Sciatic nerve (tissue), 2 donors: ENCODE results near the gene CCDC85C. TPM values are rescaled to one million over a fixed set of nuclear protein-coding genes. Genes with fewer than 3 reads are reported as not detected.
A peak's percentile ranks its signal among the peaks of the same experiment; 100 is the strongest.
"Not testable (repeated sequence)": the region's sequence is repeated elsewhere in the genome, so short reads cannot be mapped to it uniquely, and the experiment has no call there.

Experiments
- ATAC-seq: fragments of 200-7000 bp; cut with Tn5 transposase; one replicate; pipeline ENCODE4 v1.9.1; 2020; ENCODE audit warnings: mild to moderate bottlenecking, moderate library complexity
- DNase-seq: peaks from one replicate; pipeline ENCODE4 v3.0.0-alpha.2; 2020; ENCODE audit warnings: low spot score
- intact Hi-C: fragments of 100-400 bp; cut with DNase I; formaldehyde crosslinking; loops from one replicate; pipeline ENCODE4 v1.14.2; 2022
- total RNA-seq: library from RNA; stranded (reverse); fragmentation: NEBNext Ultra II Directional; extraction: Animal tissue kit (Norgen Biotek cat#: 25700); gene quantifications from one replicate; pipeline ENCODE4 v1.2.1, GENCODE V29; 2021
- donor health status: DM: no; HTN: no; CAD: no.
- donor health status: DM: no; HTN: no; CAD: no.

CCDC85C gene
- 9.0 TPM for total RNA-seq

GRCh38 chr14:99603471-99604277 is at the start of gene CCDC85C:
TSS of gene CCDC85C (minus strand) at chr14:99604207. CDS start at chr14:99603959, 248 bp downstream.
- no peak for DNase-seq
- intact Hi-C loops: no loop called here

GRCh38 chr14:99651953-99652746 is 48.1 kb upstream of the CCDC85C start:
- intact Hi-C loops: no loop called here
- no peak for DNase-seq
- no peak for ATAC-seq

More at GRCh38 chr14:99603471-99604277, at the start of gene CCDC85C:
- no peak for ATAC-seq

- no peak for DNase-seq
- no peak for ATAC-seq
- intact Hi-C loops: no loop called here
Measured at GRCh38 chr14:99650189-99650588, 46.2 kb upstream of the CCDC85C start.

GRCh38 chr14:99649643-99650042 is 45.6 kb upstream of the CCDC85C start:
- DNase-seq (no peak), ATAC-seq (no peak)
- intact Hi-C loops: no loop called here

- intact Hi-C loops: no loop called here
- DNase-seq (no peak), ATAC-seq (no peak)
Measured at GRCh38 chr14:99649219-99649618, 45.2 kb upstream of the CCDC85C start.

- intact Hi-C loops: no loop called here
- no peak for DNase-seq
- ATAC-seq: no peak
Measured at GRCh38 chr14:99648027-99648784, 44.2 kb upstream of the CCDC85C start.

GRCh38 chr14:99647411-99647810 is 43.4 kb upstream of the CCDC85C start:
- no peak for DNase-seq
- intact Hi-C loops: no loop called here
- no peak for ATAC-seq

GRCh38 chr14:99645545-99646505 is 41.8 kb upstream of the CCDC85C start:
- no peak for ATAC-seq
- intact Hi-C loops: no loop called here
- DNase-seq: no peak

- intact Hi-C loops: no loop called here
- DNase-seq: no peak
- peak; percentile 55 for ATAC-seq
Measured at GRCh38 chr14:99644723-99645544, 40.9 kb upstream of the CCDC85C start, which contains the start of gene HHIPL1. TSS of gene HHIPL1 (plus strand) at chr14:99645129. CDS start at chr14:99645208, 79 bp downstream.

- ATAC-seq (no peak), DNase-seq (no peak)
- intact Hi-C loops: no loop called here
Measured at GRCh38 chr14:99644035-99644587, 40.1 kb upstream of the CCDC85C start.

- DNase-seq: no peak
- intact Hi-C loops: no loop called here
- ATAC-seq: no peak
Measured at GRCh38 chr14:99643343-99643742, 39.3 kb upstream of the CCDC85C start.

- ATAC-seq, DNase-seq, intact Hi-C loops: not testable (repeated sequence)
Measured at GRCh38 chr14:99642771-99643170, 38.8 kb upstream of the CCDC85C start.

- intact Hi-C loops: no loop called here
- ATAC-seq: no peak
- no peak for DNase-seq
Measured at GRCh38 chr14:99637624-99638023, 33.6 kb upstream of the CCDC85C start.

- no peak for ATAC-seq
- intact Hi-C loops: no loop called here
- DNase-seq: no peak
Measured at GRCh38 chr14:99636487-99636886, 32.5 kb upstream of the CCDC85C start.

GRCh38 chr14:99635116-99635515 is 31.1 kb upstream of the CCDC85C start:
- intact Hi-C loops: no loop called here
- DNase-seq: no peak
- no peak for ATAC-seq

GRCh38 chr14:99634443-99634842 is 30.4 kb upstream of the CCDC85C start:
- no peak for ATAC-seq
- intact Hi-C loops: no loop called here
- no peak for DNase-seq

GRCh38 chr14:99633918-99634317 is 29.9 kb upstream of the CCDC85C start:
- no peak for DNase-seq
- ATAC-seq: no peak
- intact Hi-C loops: no loop called here
